Right ventricle myocardium inferior (tissue), 1 donor: ENCODE results near the gene BEX4. TPM values are rescaled to one million over a fixed set of nuclear protein-coding genes. Genes with fewer than 3 reads are reported as not detected.
"Not testable (repeated sequence)": the region's sequence is repeated elsewhere in the genome, so short reads cannot be mapped to it uniquely, and the experiment has no call there.

ENCODE experiments used
- ATAC-seq: fragments of 200-7000 bp; cut with Tn5 transposase; one replicate; pipeline ENCODE4 v1.9.1; 2020; ENCODE audit warnings: mild to moderate bottlenecking, moderate library complexity
- DNase-seq: peaks from one replicate; pipeline ENCODE4 v3.0.0; 2021; ENCODE audit errors: missing footprints
- intact Hi-C: fragments of 100-400 bp; cut with DNase I; formaldehyde crosslinking; loops from one replicate; pipeline ENCODE4 v1.11.0; 2022
- total RNA-seq: library from RNA; stranded (reverse); fragmentation: NEBNext Ultra II Directional; extraction: Animal tissue kit (Norgen Biotek cat#: 25700); gene quantifications from one replicate; pipeline ENCODE4 v1.2.1, GENCODE V29; 2021
- donor health status: DM: no; HTN: yes; CAD: no; lungs with severe emphysema.

Gene BEX4
- total RNA-seq, 1 donor from 2014 or later = 30.3 TPM

DNA sequence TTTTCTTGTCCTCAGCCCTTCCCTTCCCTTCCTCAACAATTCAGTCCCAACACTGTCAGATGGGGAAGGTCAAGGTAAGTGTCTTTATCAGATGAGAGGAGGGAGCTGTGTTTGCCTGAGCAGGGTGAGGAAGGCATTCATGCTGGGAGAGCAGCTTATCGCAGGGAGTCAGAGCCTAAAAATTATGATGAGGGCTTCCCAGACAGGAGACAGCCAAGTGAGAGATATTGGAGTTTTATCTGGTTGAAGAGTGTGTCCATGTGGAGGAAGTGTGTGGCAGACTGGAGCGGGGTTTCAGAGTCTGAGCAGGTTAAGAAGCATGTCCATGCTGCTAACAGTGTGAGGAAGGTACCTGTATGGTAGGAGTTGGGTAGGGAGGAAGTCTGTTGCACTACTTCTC lies 18.4 kb downstream of the BEX4 start:
- ATAC-seq (no peak), DNase-seq (no peak)
- intact Hi-C loops = no loop called here

DNA sequence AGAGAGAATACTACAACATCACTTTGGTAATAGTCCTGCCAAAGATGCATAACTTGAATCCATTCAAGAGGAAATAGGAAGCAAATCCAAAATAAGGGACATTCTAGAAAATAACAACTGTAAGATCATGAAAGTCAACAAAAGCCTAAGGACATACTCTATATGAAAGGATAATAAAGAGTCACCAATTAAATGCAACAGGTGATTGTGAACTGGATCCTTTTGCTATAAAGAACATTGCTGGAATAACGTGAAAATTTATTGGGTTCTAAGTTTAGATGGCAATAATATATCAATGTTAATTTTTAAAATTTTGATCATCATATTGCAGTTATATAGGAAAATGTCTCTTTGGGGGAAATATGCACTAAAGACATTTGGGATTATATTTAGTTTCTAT lies 20.0 kb downstream of the BEX4 start:
- no peak for DNase-seq
- no peak for ATAC-seq
- intact Hi-C loops = no loop called here

- intact Hi-C loops, ATAC-seq, DNase-seq: not testable (repeated sequence)
These were observed 20.7 kb downstream of the BEX4 start for GRCh38 chrX:103235608-103236007.

DNA sequence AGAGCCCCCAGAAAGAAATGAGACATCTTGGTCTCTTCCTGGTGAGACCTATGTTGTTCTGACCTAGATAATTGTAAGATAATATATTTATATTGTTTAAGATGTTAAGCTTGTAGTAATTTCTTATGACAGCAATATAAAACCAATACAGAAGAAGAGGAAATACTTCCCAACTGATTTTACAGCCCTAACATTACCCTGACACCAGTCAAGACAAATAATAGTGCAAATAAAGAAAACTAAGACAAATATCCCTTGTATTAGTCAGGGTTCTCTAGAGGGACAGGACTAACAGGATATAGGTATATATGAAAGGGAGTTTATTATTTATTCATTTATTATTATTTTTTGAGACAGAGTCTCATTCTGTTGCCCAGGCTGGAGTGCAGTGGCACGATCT lies 21.4 kb downstream of the BEX4 start:
- DNase-seq = no peak
- intact Hi-C loops = no loop called here
- ATAC-seq = no peak

GRCh38 chrX:103240155-103240554 lies 25.2 kb downstream of the BEX4 start:
- no peak for ATAC-seq
- intact Hi-C loops = no loop called here
- no peak for DNase-seq

- intact Hi-C loops = no loop called here
- DNase-seq = no peak
- ATAC-seq = no peak
These were observed 33.6 kb downstream of the BEX4 start for GRCh38 chrX:103248553-103248952.

GRCh38 chrX:103249805-103250204 lies 34.9 kb downstream of the BEX4 start:
- no peak for ATAC-seq
- DNase-seq = no peak
- intact Hi-C loops = no loop called here

DNA sequence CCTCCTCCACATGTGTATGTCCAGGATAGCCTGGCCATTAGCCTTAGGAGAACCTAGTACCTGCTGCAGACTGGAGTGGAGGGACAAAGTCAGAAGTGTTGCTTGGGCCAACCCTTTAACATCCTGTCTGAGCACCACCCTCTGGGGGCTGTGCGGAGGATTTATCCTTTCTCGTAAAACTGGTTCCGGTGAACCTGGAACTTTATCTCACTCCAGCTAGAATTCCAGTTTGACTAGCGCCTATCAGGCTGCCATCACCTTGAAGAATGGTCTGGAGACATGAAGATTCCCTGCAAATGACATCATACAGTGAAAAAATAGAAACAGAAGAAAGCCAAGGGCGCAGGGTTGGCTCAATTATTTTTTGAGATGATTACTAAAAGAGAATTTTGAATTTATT lies 36.1 kb downstream of the BEX4 start:
- no peak for ATAC-seq
- DNase-seq = no peak
- intact Hi-C loops = no loop called here

DNA sequence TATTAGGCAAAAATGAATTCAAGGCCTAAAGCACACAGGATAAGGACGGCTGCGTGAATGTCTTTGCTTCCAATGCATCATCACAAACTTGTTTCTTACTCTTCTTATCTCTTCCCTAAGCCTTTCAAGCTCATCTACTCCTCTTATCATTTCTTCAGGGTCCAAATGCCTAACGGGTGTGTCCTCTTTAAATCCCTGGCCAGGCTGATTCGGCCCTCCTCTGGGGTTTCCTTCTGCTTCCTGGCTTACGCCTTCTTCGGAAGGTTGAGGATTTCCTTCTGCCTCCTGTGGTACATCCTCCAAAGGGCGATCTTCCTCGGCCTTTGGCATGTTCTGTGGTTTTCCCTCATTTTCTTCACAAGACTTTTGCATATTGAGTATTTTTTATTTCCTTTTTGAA lies 38.7 kb downstream of the BEX4 start:
- ATAC-seq (peak; percentile 43), DNase-seq (no peak)
- intact Hi-C loops = loop anchor here (2.0 kb wide), 1 partner anchor 39 kb away; the partner anchor contains the start of gene BEX4

GRCh38 chrX:103254171-103254824 lies 39.4 kb downstream of the BEX4 start:
- intact Hi-C loops = loop anchor here (2.0 kb wide), 1 partner anchor 39 kb away; the partner anchor contains the start of gene BEX4
- ATAC-seq = peak; percentile 65

GRCh38 chrX:103254921-103255493 lies 40.1 kb downstream of the BEX4 start, which contains the start of gene TCEAL8:
TSS of gene TCEAL8 (minus strand) at chrX:103255155. CDS start at chrX:103253979, 1,176 bp downstream.
- DNase-seq (peak; percentile 90), ATAC-seq (peak; percentile 99)
- intact Hi-C loops = loop anchor here (2.0 kb wide), 1 partner anchor 40 kb away; the partner anchor contains the start of gene BEX4

More at GRCh38 chrX:103254171-103254824, 39.4 kb downstream of the BEX4 start:
- no peak for DNase-seq

DNA sequence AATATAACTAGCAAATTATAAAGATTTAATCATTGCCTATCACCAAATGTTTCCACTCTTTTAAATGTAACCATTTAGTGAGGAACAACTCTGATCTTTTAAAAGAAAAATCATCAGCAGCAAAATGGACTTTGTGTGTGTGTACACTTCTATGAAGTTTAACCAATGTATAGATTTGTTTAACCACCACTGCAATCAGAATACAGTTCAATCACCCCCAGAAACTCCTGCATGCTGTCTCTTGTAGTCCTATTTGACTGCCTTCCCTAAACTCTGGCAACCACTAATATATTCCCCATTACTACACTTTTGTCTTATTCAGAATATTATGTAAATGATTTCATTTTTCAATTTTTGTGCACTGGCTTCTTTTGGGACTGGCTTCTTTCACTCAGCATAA lies 41.7 kb downstream of the BEX4 start:
- no peak for ATAC-seq

DNA sequence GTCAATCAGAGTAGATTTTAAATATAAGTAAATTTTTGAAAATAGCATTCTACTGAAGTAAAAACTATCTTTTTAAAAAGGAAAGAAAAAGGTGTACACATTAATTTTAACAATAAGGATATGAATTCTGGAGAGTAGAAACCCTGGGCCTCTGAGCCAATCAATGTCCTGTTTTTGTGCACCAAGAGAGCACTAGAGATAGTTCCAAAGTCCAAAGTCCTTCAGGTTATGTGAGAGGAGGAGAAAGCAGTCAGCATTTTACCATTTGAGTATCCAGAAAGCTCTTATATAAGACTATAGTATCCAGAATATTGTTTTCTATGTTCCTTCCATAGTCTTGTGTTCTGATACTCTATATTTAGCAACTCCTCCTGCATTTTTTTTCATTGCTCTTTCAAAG lies 43.4 kb downstream of the BEX4 start:
- ATAC-seq (no peak), DNase-seq (no peak)
- intact Hi-C loops = no loop called here

More for the DNA sequence above, 41.7 kb downstream of the BEX4 start:
- DNase-seq = no peak
- intact Hi-C loops = no loop called here

Other genes starting within 250 kb of the BEX4 start
- gene BEX1, start 150.9 kb upstream of the BEX4 start, total RNA-seq = 0.38 TPM
- gene NXF3, start 122.0 kb upstream of the BEX4 start, total RNA-seq = 0.22 TPM
- gene TCEAL8, start 40.0 kb downstream of the BEX4 start, total RNA-seq = 38.0 TPM
- not detected for gene TCEAL5, start 61.6 kb downstream of the BEX4 start, total RNA-seq
- 0.73 TPM for gene BEX2, start 95.9 kb downstream of the BEX4 start, total RNA-seq
- 3.1 TPM for gene TCEAL7, start 115.1 kb downstream of the BEX4 start, total RNA-seq
- 23.4 TPM for gene TCEAL9, start 141.4 kb downstream of the BEX4 start, total RNA-seq
- 158 TPM for gene BEX3, start 161.4 kb downstream of the BEX4 start, total RNA-seq